Measurements from ENCODE around the gene NUAK1.

The NUAK1 gene

DNA sequence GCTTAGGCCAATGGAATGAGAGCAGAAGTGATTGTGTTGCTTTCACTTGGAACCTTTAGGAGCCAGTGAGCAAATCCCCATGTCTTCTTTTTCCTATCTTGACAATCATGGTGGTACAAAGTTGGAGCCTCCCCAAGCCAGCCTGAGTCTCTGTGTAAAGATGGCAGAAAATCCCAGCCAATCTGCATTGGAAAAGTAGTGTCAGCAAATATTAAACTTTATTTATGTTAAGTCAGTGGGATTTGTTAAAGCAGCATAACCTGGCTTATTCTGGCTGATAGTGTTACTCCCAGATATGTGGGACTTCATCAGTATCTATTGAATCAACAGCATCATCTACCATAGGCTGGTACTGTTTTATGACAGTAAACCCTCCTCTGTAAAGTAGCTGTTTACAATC is 2.2 kb upstream of the NUAK1 start:
- no peak overlapping the region for H2BK15ac ChIP-seq (ENCODE audit: low read length)
- peaks cover 0 to 8% of the 10 kb centered on the region in 2 donors for H3K36me3 ChIP-seq (replicated peaks in 1 of 2; ENCODE audit: control insufficient read depth in 2 of 2, insufficient read depth in 2 of 2, low read length in 2 of 2)
- H3K9me3 ChIP-seq (replicated peaks in 1 of 2; ENCODE audit: control insufficient read depth in 2 of 2, insufficient read depth in 1 of 2, low read depth in 1 of 2, low read length in 2 of 2), result peaks cover 0 to 7% of the 10 kb centered on the region in 2 donors
- H3K79me1 ChIP-seq (ENCODE audit: low read depth, low read length), result peaks cover 10% of the 10 kb centered on the region
- H3K4ac ChIP-seq (ENCODE audit: low read length), result no peak overlapping the region
- H3K23ac ChIP-seq (ENCODE audit: low read depth, low read length, poor library complexity), result no peak overlapping the region
- H3K9ac ChIP-seq (ENCODE audit: low read depth, low read length, poor library complexity), result no peak overlapping the region
- peak overlapping the region in 1 of 2 donors; percentile 82 for H3K4me3 ChIP-seq (ENCODE audit: low read length in 2 of 2)
- H3K27ac ChIP-seq (replicated peaks; ENCODE audit: low read length), result no peak overlapping the region
- H4K91ac ChIP-seq (ENCODE audit: low read depth, low read length, poor library complexity), result no peak overlapping the region
- H3K4me2 ChIP-seq (ENCODE audit: insufficient read depth, low read length, poor library complexity, severe bottlenecking), result peak overlapping the region; percentile 13
- no peak overlapping the region for H2BK5ac ChIP-seq (ENCODE audit: low read length)
- no peak overlapping the region for H2BK120ac ChIP-seq (ENCODE audit: low read depth, low read length)
- H2AFZ ChIP-seq (ENCODE audit: low read length), result no peak overlapping the region
- no peaks in the 10 kb centered on the region for H3K27me3 ChIP-seq (ENCODE audit: control insufficient read depth in 3 of 3, insufficient read depth in 3 of 3, low read depth in 1 of 3, low read length in 3 of 3)
- H3K18ac ChIP-seq (ENCODE audit: low read length), result no peak overlapping the region
- H4K8ac ChIP-seq (ENCODE audit: low read depth, low read length), result no peak overlapping the region
- H3K14ac ChIP-seq (ENCODE audit: low read length), result no peak overlapping the region
- DNase-seq (ENCODE audit: low spot score), result no peak
- no peak overlapping the region for H2AK5ac ChIP-seq (ENCODE audit: low read depth, low read length)
- H2BK12ac ChIP-seq (ENCODE audit: low read length), result no peak overlapping the region
- H3K4me1 ChIP-seq (ENCODE audit: control insufficient read depth in 2 of 2, insufficient read depth in 1 of 2, low read depth in 1 of 2, low read length in 2 of 2), result peaks cover 14 to 24% of the 10 kb centered on the region in 2 donors

DNA sequence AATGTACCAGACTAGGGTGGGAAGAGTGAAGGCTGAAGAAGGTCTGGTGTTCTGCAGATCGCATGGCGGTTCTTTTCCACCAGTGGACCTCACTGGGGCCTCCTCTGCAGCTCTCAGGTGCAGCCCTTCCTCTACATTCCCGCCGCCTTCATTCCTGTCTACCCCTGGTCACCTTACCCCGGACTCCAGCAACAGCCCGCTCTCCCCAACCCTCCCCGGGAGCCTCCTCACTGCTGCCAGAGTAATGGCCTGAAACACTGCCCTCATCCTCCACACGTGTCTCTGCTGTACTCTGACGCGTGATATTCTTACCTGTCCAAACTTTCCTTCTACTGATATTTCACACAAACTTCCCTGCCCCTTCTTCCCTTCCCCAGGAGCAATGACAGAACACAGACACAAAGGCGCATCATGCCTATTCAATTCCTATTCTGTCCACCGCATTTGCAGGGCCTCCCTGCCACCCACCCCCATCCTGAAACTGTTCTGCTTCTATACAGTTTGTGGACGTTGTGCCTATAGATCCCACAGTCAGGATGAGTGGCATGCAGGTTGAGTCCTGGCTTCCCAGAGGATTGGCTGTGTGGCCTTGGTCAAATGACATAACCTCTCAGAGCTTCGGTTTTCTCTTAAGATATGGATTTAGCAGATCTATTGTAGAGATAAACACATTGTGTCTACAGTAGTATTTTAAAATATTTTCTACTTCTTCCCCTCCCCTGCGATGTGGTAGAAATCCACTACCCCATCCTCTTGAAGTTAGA is 1.7 kb upstream of the NUAK1 start:
- peaks cover 20 to 26% of the 10 kb centered on the region in 2 donors for H3K4me1 ChIP-seq (ENCODE audit: control insufficient read depth in 2 of 2, insufficient read depth in 1 of 2, low read depth in 1 of 2, low read length in 2 of 2)
- no peaks in the 10 kb centered on the region for H3K27me3 ChIP-seq (ENCODE audit: control insufficient read depth in 3 of 3, insufficient read depth in 3 of 3, low read depth in 1 of 3, low read length in 3 of 3)
- H2BK120ac ChIP-seq (ENCODE audit: low read depth, low read length), result peak overlapping the region; percentile 84
- H3K14ac ChIP-seq (ENCODE audit: low read length), result no peak overlapping the region
- no peak overlapping the region for H2BK12ac ChIP-seq (ENCODE audit: low read length)
- H3K4ac ChIP-seq (ENCODE audit: low read length), result no peak overlapping the region
- peak overlapping the region; percentile 94 for H2AK5ac ChIP-seq (ENCODE audit: low read depth, low read length)
- peak overlapping the region; percentile 86 for H3K9ac ChIP-seq (ENCODE audit: low read depth, low read length, poor library complexity)
- WGBS, 2 donors (ENCODE audit: extremely low coverage in 2 of 2, insufficient read length in 2 of 2, insufficient replicate concordance in 1 of 2), result no CpG with 5 or more reads among the region's 15 CpGs
- no peak overlapping the region for H4K91ac ChIP-seq (ENCODE audit: low read depth, low read length, poor library complexity)
- no peak overlapping the region for H3K23ac ChIP-seq (ENCODE audit: low read depth, low read length, poor library complexity)
- no peak for DNase-seq (ENCODE audit: low spot score)
- no peak overlapping the region for H2AFZ ChIP-seq (ENCODE audit: low read length)
- H4K8ac ChIP-seq (ENCODE audit: low read depth, low read length), result no peak overlapping the region
- no peak overlapping the region for H2BK5ac ChIP-seq (ENCODE audit: low read length)
- H3K4me2 ChIP-seq (ENCODE audit: insufficient read depth, low read length, poor library complexity, severe bottlenecking), result peak overlapping the region; percentile 73
- H3K27ac ChIP-seq (replicated peaks; ENCODE audit: low read length), result peak overlapping the region; percentile 17
- H3K18ac ChIP-seq (ENCODE audit: low read length), result peak overlapping the region; percentile 83
- peaks cover 0 to 13% of the 10 kb centered on the region in 2 donors for H3K36me3 ChIP-seq (replicated peaks in 1 of 2; ENCODE audit: control insufficient read depth in 2 of 2, insufficient read depth in 2 of 2, low read length in 2 of 2)
- H3K4me3 ChIP-seq (ENCODE audit: low read length in 2 of 2), result peak overlapping the region; percentile 82 to 97
- H3K9me3 ChIP-seq (replicated peaks in 1 of 2; ENCODE audit: control insufficient read depth in 2 of 2, insufficient read depth in 1 of 2, low read depth in 1 of 2, low read length in 2 of 2), result peaks cover 0 to 7% of the 10 kb centered on the region in 2 donors
- peak overlapping the region; percentile 41 for H2BK15ac ChIP-seq (ENCODE audit: low read length)
- peaks cover 10% of the 10 kb centered on the region for H3K79me1 ChIP-seq (ENCODE audit: low read depth, low read length)

DNA sequence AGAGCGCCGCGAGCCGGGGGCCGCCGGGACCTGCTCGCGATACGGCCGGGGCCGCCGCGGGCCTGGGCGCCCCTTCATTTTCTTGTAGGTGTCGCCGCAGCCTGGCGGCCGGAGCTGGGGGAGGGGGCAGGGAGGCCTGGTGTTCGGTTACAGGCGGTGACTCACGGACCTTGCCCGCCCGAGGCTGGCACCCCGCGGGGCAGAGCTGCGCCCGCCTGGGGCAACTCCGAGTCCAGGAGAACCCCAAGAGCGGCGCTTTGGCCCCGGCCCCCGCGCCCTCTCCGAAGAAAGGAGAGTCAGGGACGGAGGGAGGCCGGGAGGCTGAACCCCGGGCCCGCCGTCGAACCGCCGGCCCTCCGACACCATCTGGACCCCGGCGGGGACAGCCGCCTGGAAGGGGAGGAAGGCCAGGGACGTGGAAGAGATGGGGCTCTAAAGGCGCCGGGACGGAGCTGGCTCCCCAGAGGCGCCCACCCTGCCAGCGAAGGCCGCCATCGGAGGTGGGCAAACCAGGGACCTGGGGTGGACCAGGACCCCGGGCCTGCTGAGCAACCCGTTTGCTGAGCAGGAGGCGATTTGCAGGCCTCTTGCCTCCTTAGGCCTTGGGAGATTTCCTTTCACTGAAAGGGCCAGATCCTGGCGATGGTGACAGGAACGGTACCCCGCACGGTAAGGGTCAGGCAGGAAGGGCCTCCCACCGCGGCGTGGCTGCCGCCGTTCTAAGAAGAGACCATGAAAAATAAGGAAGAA is 843 bp upstream of the NUAK1 start:
- Histone ChIP-seq H3K27ac (replicated peaks; ENCODE audit: low read length) (peak overlapping the region; percentile 95), H4K91ac (ENCODE audit: low read depth, low read length, poor library complexity) (peak overlapping the region; percentile 89), H3K14ac (ENCODE audit: low read length) (no peak overlapping the region), H2BK120ac (ENCODE audit: low read depth, low read length) (peak overlapping the region; percentile 84), H3K4ac (ENCODE audit: low read length) (peak overlapping the region; percentile 76), H3K79me1 (ENCODE audit: low read depth, low read length) (peaks cover 10% of the 10 kb centered on the region), H3K27me3 (ENCODE audit: control insufficient read depth in 3 of 3, insufficient read depth in 3 of 3, low read depth in 1 of 3, low read length in 3 of 3) (no peaks in the 10 kb centered on the region), H2BK15ac (ENCODE audit: low read length) (peak overlapping the region; percentile 41), H4K8ac (ENCODE audit: low read depth, low read length) (no peak overlapping the region), H2AFZ (ENCODE audit: low read length) (peak overlapping the region; percentile 78), H2AK5ac (ENCODE audit: low read depth, low read length) (peak overlapping the region; percentile 94), H3K4me3 (ENCODE audit: low read length in 2 of 2) (peak overlapping the region; percentile 82 to 97), H2BK5ac (ENCODE audit: low read length) (peak overlapping the region; percentile 97), H3K18ac (ENCODE audit: low read length) (peak overlapping the region; percentile 100), H3K9me3 (replicated peaks in 1 of 2; ENCODE audit: control insufficient read depth in 2 of 2, insufficient read depth in 1 of 2, low read depth in 1 of 2, low read length in 2 of 2) (peaks cover 0 to 7% of the 10 kb centered on the region in 2 donors), H3K4me2 (ENCODE audit: insufficient read depth, low read length, poor library complexity, severe bottlenecking) (peak overlapping the region; percentile 73), H3K23ac (ENCODE audit: low read depth, low read length, poor library complexity) (peak overlapping the region; percentile 15), H3K4me1 (ENCODE audit: control insufficient read depth in 2 of 2, insufficient read depth in 1 of 2, low read depth in 1 of 2, low read length in 2 of 2) (peaks cover 27 to 30% of the 10 kb centered on the region in 2 donors), H2BK12ac (ENCODE audit: low read length) (peak overlapping the region; percentile 80), H3K36me3 (replicated peaks in 1 of 2; ENCODE audit: control insufficient read depth in 2 of 2, insufficient read depth in 2 of 2, low read length in 2 of 2) (peaks cover 0 to 17% of the 10 kb centered on the region in 2 donors), H3K9ac (ENCODE audit: low read depth, low read length, poor library complexity) (peak overlapping the region; percentile 81)
- WGBS, 2 donors (ENCODE audit: extremely low coverage in 2 of 2, insufficient read length in 2 of 2, insufficient replicate concordance in 1 of 2), result no CpG with 5 or more reads among the region's 66 CpGs
- DNase-seq (ENCODE audit: low spot score), result peak; percentile 79

DNA sequence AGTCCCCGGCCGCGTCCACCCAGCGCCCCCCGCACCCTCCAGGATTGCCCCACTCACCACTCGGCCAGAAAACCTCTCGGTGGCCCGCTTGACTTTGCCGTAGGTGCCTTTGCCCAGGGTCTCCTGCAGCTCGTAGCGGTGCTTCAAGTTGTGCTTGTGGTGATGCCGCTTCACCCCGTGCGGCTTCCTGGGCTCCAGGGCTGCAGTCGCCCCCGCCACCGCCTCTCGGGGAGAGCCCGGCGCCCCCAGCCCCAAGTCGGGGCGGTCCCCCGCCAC is 459 bp downstream of the NUAK1 start:
- peak overlapping the region; percentile 43 for H2AK5ac ChIP-seq (ENCODE audit: low read depth, low read length)
- DNase-seq (ENCODE audit: low spot score), result no peak
- peak overlapping the region; percentile 98 for H3K9ac ChIP-seq (ENCODE audit: low read depth, low read length, poor library complexity)
- H2BK12ac ChIP-seq (ENCODE audit: low read length), result peak overlapping the region; percentile 26
- H3K36me3 ChIP-seq (replicated peaks in 1 of 2; ENCODE audit: control insufficient read depth in 2 of 2, insufficient read depth in 2 of 2, low read length in 2 of 2), result peaks cover 0 to 28% of the 10 kb centered on the region in 2 donors
- no peaks in the 10 kb centered on the region for H3K27me3 ChIP-seq (ENCODE audit: control insufficient read depth in 3 of 3, insufficient read depth in 3 of 3, low read depth in 1 of 3, low read length in 3 of 3)
- no peak overlapping the region for H2BK15ac ChIP-seq (ENCODE audit: low read length)
- peak overlapping the region; percentile 82 to 97 for H3K4me3 ChIP-seq (ENCODE audit: low read length in 2 of 2)
- H4K91ac ChIP-seq (ENCODE audit: low read depth, low read length, poor library complexity), result no peak overlapping the region
- H3K4ac ChIP-seq (ENCODE audit: low read length), result peak overlapping the region; percentile 67
- peak overlapping the region; percentile 73 for H3K4me2 ChIP-seq (ENCODE audit: insufficient read depth, low read length, poor library complexity, severe bottlenecking)
- peak overlapping the region; percentile 78 for H2AFZ ChIP-seq (ENCODE audit: low read length)
- peaks cover 0 to 7% of the 10 kb centered on the region in 2 donors for H3K9me3 ChIP-seq (replicated peaks in 1 of 2; ENCODE audit: control insufficient read depth in 2 of 2, insufficient read depth in 1 of 2, low read depth in 1 of 2, low read length in 2 of 2)
- peaks cover 11% of the 10 kb centered on the region for H3K79me1 ChIP-seq (ENCODE audit: low read depth, low read length)
- H3K23ac ChIP-seq (ENCODE audit: low read depth, low read length, poor library complexity), result peak overlapping the region; percentile 26
- peak overlapping the region; percentile 95 for H3K27ac ChIP-seq (replicated peaks; ENCODE audit: low read length)
- WGBS, 2 donors (ENCODE audit: extremely low coverage in 2 of 2, insufficient read length in 2 of 2, insufficient replicate concordance in 1 of 2), result no CpG with 5 or more reads among the region's 23 CpGs
- no peak overlapping the region for H4K8ac ChIP-seq (ENCODE audit: low read depth, low read length)
- H2BK5ac ChIP-seq (ENCODE audit: low read length), result peak overlapping the region; percentile 97
- peak overlapping the region; percentile 75 for H3K14ac ChIP-seq (ENCODE audit: low read length)
- peak overlapping the region; percentile 49 for H2BK120ac ChIP-seq (ENCODE audit: low read depth, low read length)
- peak overlapping the region; percentile 100 for H3K18ac ChIP-seq (ENCODE audit: low read length)
- H3K4me1 ChIP-seq (ENCODE audit: control insufficient read depth in 2 of 2, insufficient read depth in 1 of 2, low read depth in 1 of 2, low read length in 2 of 2), result peaks cover 33 to 37% of the 10 kb centered on the region in 2 donors

All from neuronal stem cell (in vitro differentiated cells).